Activated CD8-positive, alpha-beta memory T cell treated with anti-CD3 and anti-CD28 coated beads, Interleukin-2, amount 50 U/mL, for 1 hour (primary cell): ENCODE measurements around the gene BNIP5.

ENCODE experiments used
- DNase-seq: peaks from one replicate; pipeline ENCODE4 v3.0.0-alpha.2; 2020; ENCODE audit errors: extremely low read depth

BNIP5 gene

DNA sequence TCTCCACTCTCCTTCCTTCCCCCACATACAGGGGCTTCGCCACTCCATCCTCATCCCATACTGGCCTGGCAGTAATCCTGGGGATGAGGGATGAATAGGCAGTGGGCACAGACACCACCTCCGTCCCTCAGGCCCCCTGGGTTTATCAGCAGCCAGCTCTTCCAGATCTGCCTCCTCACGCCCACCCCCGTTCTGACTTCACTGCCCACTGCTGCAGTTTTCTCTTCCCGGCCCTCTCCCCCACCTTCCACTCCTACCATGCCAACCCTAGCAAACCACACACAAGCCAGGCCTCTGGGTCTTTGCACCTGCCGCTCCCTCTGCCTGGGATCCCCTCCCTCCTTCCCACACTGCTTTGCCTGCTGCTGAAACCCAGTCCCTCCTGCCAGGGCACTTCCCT lies 44.5 kb downstream of the BNIP5 start:
- DNase-seq = no peak

DNA sequence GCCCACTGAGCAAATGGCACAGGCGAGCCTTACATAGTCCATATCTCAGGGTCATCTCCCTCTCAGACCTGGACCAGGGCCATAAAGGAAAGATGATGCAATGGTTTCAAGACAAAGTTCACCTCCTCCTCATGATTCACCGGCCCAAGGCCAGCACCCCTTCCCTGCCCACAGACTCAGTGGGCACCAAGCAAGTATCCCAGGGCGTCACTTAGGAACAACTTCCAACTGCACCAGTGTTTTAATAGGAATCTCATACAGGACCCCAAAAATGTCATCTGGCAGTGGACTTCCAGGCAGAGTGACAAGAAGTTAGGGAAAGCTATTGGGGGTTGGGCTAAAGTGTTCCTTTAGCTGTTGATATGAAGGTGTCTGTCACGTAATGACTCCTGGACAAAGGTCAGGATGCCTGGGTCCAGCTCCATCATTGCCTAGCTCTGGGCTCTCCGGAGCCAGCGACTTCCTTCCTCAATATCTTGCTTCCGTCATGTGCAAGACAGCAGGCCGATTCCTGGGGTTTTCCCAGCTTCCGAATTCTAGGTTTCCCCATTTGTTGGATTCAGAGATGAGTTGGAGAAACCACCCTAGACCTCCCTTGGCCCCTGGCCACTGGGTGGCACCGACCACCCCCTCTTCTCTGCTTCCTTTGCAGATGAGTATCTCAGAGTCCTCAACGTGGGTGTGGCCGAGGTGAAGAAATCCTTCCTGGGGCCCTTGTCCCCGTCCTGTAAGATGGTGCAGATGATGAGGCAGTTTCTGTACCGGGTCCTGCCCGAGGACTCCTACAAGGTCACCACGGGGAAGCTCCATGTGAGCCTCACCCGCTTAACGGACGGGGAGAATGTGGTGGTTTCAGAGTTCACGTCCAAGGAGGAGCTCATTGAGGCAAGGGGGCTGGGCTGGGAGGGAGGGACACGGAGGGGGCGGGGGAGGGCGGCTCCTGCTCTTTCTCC lies 45.7 kb downstream of the BNIP5 start:
- no peak for DNase-seq

DNA sequence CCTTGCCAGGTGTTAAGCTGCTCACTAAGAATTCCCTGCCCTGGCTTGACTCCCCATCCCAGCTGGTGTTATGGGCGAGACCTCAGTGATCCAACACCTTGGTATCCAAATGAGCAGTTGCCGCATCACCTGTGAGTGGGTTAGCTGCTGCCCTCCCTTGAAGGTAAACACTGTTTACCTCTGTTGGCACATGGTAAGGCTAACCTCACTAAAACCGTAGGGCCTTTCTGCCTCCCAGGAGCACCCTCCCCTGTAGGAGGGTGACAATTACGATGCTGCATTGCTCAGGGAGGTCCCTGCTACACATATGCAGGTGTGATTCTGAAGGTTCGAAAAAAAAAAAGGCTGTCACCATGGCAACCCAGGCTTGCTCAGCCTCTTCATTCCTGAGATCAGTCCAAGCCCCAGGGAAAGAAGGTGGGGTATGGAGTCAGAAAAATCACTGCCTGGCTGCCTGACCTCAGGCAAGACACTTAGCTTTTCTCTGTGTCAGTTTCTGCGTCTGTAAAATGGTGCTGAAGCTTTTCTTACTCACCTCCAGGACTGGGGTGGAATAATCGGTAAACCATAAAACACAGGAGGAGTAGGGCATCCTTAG lies 47.3 kb downstream of the BNIP5 start:
- no peak for DNase-seq

DNA sequence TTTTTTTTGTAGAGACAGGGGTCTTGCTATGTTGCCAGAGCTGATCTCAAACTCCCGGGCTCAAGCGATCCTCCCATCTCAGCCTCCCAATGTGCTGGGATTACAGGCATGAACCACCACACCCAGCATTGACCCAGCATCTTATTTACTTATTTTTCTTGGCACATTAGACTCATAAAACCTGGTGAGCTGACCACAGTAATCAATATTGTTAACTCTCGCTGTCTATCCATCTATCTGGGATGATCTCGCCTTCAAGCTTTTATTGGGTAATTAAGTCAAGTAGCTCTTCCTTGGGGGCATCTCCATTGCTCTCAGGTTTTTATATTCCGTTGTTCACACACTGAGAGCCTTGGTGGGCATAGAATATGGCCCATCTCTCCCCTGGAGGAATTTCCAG lies 49.8 kb downstream of the BNIP5 start:
- no peak for DNase-seq

DNA sequence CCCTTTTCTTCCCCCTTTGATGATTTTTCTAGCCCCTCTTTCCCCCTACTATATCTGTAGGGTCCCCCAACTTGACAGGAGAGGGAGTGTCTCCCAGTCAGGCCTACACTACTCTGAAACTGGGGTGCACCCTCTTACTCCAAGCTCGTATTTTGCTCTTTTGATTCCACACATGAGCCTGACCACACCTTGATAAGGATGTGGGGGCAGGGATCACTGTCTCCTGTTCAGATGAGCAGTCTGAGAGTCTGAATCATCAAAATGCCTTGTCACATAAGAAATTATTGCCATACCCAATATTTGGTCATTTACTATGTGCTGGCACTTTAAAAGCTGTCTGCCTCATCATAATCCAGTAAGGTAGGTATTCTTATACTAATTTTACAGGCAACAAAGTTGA lies 50.9 kb downstream of the BNIP5 start:
- no peak for DNase-seq

DNA sequence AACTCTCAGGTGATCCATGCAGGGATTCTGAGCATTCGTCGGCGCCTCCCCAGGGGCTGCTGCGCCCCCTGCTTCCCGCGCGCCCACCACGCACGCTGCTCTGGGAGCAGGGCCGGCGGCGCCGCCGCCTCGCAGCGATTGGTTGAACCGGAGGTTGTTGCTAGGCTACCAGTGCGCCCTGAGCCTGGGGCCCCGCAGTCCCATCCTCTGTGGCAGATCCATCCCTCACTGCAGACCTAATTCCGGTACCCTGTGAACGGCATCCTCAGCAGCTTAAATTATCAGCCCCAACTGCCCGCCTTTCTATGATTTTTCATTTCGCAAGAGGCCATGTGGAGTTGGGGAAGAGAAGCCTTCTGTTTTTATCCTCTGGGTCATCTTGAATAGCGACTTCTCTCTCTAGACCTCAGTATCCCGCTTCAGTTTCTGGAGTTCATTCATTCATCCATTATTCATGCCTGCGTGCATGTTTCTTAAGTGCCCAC lies 51.5 kb downstream of the BNIP5 start:
- no peak for DNase-seq

DNA sequence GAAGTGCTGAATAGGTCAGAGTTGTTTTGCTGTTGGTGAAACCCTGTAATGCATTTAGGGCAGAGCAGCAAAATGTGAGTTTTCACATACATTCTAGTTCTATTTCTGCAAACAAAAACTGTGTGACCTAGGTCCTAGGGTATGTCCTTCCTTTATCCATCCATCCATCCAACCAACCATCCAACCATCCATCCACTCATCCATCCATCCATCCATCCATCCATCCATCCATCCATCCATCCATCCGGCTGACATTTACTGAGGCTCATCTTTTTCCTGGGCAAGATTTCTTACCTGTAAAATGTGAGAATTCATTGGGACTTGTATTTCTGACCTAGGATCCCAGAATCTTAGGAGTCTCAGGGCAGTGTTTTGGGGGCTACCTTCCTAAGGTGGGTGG lies 52.3 kb downstream of the BNIP5 start:
- DNase-seq = no peak

DNA sequence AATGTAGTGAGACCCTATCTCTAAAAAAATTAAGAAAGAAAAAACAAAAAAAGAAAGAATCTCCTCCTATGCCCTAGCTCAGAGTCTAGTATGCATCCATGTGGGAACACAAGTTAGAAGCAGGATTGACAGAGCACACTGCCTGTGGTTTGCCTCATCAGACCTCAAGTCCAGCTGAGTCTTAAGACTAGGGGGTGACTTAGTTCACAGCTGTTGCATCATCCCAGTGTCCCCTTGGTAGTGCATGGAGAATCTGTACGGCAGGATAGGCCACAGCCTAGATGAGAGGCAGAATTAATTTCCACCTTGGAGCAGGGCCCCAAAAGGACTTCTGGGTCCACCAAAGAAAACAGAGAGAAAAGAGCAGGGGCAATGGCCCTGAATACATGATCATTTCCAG lies 53.1 kb downstream of the BNIP5 start:
- no peak for DNase-seq

DNA sequence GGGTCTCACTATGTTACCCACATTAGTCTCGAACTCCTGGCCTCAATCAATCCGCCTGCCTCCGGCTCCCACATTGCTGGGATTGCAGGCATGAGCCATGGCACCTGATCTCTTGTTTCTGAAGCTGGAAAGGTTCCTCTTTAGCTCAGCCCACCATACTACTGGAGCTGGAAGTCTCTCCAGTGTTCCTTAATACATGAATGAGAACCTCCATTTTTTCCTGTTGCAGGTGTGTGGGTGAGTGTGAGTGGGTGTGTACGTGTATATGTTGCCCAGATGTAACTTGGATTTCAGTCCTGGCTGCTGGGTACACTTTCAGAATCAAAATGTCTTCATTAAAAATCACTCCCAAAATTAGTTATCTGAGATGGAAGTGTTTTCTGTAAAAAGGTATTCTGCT lies 55.7 kb downstream of the BNIP5 start:
- DNase-seq = no peak

DNA sequence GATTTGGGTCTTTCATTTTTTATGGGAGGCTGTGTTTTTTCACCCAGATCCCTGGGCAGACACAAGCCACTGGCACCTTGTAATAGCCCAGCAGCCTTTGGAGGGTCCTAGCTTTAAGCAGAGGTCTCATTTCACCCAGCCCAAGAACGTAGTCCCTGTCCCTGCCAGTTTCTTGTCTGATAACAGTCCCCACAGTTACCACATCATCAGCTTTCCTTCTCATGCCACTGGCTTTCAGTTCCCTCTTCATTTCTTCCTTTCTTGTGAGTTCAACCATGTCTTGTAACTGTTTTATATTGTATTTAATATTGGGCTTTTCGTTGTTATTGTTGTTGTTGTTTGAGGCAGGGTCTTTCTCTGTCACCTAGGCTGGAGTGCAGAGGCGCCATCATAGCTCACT lies 56.2 kb downstream of the BNIP5 start:
- DNase-seq = no peak

DNA sequence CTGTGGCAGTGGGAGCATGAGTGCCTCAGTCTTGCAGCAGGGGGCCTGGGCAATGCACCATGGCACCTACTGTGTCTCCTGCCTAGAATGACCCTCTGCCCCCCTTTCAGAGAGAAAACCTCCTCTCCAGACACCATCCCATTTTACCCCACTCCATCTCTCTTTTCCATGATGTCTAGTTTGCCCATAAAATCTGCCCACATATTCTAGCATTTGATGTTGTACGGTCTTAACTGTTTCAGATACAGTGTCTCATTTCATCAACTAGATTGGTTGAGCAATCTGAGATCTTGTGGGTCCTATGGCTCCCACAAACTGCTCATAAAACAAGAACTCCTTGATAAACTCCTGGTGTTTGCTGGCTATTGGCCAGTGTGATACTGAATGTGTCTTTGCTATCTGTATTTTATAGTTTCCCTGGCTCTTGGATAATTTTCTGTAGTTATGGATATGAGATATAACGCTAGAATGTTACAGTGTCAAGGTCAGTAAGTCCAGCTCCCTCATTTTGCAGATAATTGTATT lies 58.7 kb downstream of the BNIP5 start:
- DNase-seq = no peak

DNA sequence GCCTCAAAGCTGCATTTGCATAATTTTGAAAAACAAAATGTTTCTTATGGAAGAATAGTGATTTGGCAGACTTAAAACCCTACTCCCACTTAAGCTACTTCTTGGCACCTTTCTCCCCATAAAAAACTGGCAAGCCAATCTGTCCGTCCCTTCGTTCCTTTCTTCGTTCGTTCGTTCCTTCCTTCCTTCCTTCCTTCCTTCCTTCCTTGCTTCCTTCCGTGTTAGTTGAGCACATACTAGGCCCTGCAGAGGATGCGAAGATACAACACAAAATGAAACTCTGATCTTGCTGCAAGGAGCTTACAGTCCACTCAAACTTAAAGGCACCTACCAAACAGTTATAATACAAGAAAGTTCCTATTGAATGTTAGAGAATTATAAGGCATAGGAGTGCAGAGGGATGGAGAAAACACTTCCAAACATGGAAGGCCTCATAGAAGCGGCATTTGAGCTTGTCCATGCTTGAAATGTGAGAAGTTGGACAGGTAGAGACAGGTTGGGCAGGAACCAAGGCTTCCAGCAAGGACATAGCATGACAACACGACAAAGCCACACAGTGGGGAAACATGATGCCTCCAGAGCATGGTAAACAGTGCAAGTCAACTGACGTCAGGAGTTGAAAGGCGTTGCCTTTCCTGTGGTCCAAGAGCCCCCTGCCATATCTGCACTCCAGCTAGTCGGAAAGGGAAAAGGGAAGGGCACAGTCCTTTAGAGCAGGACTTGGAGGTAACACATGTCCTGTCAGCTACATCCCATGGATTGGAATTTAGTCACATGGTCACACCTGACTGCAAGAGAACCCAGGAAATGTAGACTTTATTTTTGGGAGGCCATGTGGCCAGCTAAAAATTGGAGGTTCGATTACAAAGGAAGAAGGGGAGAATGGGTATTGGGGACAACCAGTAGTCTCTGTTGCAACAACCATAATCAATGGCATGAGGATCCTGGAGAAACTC lies 59.8 kb downstream of the BNIP5 start:
- no peak for DNase-seq

DNA sequence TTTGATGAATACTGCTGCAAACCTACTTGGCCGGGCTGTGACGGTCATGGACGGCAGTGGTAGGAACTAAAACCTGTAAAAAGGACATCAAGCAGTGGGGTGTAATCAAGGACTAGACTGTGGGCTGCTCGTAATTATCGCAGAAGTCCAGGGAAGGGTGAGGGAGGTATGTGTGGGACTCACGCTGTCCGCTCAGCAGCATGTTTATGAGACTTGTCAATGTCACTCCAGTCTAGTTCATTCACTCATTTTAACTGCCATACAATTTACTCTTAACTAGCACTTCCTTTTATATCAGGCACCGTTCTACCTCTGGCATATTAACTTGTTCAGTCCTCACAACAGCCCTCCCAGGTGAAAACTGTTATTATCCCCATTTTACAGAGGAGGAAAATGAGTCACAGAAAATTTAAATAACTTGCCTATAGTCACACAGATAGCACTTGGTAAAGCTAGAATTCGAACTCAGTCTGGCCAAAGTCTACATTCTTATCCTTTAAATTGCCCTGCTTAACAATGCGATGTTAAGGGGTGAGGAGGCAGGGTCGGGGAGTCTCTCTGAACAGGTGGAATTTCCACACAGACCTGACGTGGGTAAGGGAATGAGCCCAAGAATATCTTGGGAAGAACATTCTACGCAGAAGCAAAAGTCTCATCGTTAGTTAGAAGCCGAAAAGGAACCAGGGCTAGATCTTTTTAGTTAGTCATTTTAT lies 62.7 kb downstream of the BNIP5 start:
- DNase-seq = no peak

DNA sequence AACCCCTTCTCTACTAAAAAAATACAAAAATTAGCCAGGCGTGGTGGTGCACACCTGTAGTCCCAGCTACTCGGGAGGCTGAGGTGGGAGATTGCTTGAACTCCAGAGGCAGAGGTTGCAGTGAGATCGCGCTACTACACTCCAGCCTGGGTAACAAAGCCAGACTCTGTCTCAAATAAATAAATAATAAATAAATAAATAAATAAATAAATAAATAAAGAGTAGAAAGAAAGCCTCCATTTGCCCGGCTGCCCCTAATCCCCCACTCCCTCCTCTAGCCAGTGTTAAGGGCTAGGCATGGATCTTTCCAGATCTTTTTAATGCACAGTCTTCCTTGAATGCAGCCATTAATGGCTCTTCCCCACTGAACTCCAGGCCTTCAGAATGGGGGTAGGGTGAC lies 63.6 kb downstream of the BNIP5 start:
- no peak for DNase-seq

DNA sequence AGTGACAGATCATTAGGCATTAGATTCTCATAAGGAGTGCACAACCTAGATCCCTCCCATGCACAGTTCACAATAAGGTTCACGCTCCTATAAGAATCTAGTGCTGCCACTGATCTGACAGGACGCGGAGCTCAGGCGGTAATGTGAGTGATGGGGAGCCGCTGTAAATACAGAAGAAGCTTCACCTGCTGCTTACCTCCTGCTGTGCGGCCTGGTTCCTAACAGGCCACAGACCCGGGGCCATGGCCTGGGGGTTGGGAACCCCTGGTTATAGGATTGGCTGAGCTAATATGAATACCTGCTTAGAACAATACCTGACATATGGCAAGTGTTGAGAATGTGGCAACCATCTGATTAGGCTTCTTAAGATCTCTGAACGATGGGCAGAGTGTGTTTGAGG lies 64.5 kb downstream of the BNIP5 start:
- no peak for DNase-seq

DNA sequence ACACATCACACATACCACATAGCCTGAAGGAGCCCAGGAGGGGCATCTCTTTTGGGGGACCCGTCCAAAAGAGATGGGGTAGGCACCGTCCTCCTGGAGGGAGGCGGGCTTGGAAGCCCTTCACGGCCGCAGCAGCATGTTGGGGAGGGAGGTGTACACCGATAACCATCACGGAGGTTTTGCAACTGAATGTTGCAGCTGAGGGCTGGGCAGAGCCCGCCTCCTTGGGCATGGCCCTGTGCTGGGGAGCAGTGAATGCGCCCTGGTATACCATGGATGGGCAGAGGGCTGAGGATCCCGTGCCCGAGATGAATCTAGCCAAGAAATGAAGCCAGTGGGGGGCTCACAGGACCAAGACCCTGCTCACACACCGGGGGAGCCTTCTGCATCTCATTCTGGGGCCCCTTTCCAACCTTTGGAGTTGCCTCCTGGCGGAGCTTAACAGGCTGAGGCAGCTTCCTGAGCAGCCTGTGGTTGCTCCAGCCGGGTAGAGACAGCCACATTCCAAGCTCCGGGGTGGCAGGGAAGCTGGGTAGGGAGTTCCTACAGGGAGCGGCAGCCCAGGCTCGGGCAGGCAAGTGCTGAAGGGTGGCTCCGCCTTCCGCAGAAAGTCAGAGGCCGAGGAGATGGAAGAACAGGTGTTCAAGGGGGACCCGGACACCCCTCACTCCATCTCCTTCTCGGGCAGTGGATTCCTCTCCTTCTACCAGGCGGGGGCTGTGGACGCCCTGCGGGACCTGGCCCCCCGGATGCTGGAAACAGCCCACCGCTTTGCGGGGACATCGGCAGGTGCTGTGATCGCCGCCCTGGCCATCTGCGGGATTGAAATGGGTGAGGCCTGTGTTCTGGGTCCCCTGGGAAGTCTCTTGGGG lies 66.6 kb downstream of the BNIP5 start, which contains the start of gene PNPLA1:
PNPLA1 (plus strand) TSS at position 227 of the 872 bp plus-strand sequence; CDS start at position 627, 400 bp downstream.
- DNase-seq = no peak

DNA sequence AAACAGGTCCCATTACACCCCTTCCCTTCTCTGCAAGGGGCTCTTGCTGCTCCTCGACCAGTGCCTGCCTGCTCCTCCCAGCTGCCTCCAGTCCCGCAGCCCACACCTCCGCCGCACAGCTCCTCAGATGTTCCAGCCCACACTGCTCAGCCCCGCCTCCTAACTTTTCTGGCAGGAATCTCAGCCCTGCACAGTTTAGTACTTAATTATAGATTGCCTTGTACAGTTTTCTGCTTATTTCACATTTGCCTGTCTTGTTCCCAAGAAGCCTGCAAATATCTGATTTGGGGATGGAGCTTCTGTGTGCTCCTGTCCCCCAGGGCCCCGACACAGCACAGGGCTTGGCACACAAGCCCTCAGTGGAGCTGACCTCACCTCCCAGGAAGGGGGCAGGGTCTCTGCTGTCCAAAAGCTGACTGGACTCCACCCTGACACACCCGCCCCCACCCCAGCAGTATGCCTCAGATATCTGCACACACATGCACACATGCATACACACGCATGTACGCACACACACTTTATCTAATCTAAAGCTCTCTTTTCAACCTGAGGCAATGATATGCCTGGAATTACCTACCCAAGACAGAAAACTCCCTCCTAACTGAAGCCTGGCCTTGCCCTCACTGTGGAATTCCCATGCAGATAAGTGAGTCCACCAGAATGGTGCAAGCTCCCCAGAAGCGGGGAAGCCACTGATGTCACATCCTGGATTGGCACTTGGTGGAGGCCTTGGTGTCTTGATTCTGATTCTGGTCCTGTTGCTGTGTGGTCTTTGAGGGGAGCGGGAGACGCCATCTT lies 68.0 kb downstream of the BNIP5 start:
- no peak for DNase-seq

DNA sequence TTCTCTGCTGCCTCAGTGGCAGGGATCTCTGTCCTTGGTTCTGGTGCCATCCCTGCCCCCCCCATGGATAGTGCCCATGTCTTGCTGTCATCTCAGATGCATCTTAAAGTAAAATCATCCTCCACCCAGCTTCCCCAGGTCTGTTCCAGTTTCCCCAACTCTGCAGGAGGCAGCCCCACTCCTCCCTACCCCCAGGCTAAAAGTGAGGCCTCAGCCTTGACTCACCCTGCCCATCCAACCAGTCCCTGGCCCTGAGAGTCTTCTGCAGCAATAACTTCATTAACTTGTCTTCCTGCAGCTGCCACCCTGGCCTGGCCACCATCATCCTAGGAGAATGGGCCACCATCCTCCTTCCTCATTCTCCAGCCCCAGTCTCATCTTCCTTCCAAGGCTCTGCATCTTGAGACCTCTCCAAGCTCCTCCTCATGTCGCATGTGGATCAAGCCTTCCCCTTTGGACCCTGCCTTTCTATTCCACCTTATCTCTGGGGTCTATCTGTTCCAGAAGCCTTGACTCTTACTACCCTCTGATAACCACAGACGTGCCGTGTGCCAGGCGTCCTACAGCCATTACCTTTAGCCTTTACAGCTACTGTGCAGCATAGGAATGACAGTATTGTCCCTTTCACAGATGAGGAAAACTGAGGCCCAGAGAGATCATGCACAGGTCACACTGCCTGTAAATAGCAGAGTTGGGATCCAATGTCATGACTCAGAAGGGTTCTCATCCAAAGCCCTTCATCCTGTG lies 68.8 kb downstream of the BNIP5 start:
- no peak for DNase-seq
